ENCODE measurements around the gene SNX19.

- TF ChIP-seq, protein P1, sequence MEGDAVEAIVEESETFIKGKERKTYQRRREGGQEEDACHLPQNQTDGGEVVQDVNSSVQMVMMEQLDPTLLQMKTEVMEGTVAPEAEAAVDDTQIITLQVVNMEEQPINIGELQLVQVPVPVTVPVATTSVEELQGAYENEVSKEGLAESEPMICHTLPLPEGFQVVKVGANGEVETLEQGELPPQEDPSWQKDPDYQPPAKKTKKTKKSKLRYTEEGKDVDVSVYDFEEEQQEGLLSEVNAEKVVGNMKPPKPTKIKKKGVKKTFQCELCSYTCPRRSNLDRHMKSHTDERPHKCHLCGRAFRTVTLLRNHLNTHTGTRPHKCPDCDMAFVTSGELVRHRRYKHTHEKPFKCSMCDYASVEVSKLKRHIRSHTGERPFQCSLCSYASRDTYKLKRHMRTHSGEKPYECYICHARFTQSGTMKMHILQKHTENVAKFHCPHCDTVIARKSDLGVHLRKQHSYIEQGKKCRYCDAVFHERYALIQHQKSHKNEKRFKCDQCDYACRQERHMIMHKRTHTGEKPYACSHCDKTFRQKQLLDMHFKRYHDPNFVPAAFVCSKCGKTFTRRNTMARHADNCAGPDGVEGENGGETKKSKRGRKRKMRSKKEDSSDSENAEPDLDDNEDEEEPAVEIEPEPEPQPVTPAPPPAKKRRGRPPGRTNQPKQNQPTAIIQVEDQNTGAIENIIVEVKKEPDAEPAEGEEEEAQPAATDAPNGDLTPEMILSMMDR (IDR thresholded peaks at IDR 0.05): no peak
- TF ChIP-seq POLR2A (IDR thresholded peaks at IDR 0.05): no peak
Observed at GRCh38 chr11:130888790-130889189, 27.5 kb downstream of the SNX19 start.

All from Peyer's patch (tissue), 4 donors.